ENCODE measurements around the gene MAPK8IP2. TPM values are rescaled to one million over a fixed set of nuclear protein-coding genes. Genes with fewer than 3 reads are reported as not detected.
A peak's percentile ranks its signal among the peaks of the same experiment; 100 is the strongest.

The MAPK8IP2 gene
- total and polyA plus RNA-seq, 2 of the 4 experiments (the other 2 are of a cell fraction), result under 0.01 to 0.14 TPM

DNA sequence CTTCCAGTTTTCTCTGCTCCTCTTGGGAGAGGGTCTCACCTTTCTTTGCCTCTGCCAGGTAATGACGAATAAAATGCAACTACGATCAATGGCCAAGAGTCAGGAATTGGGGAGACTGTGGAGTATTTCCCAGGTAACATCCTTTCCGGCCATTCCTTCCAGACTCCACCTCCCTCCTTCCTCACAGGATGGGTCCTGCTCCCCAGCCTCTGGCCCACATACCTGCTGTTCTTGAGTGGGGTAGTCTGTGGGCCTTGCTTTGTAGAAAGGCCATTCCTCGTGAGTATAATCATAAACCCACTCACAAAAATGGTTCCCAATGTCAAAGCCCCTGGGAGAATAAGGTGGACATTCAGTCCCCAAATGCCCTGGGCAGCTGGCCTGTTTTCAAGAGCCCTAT is 20.8 kb upstream of the MAPK8IP2 start:
- TF ChIP-seq RAD21 (IDR thresholded peaks at IDR 0.05; ENCODE audit: low read length) (no peak), MXI1 (IDR thresholded peaks at IDR 0.05; ENCODE audit: borderline replicate concordance, low read depth, low read length) (no peak)
- peaks cover 17% of the 10 kb centered on the region for H3K4me1 ChIP-seq (ENCODE audit: control insufficient read depth, insufficient read depth, low read length)
- H3K56ac ChIP-seq (ENCODE audit: extremely low read depth, insufficient read depth, low read length), result no peak overlapping the region
- H4K91ac ChIP-seq (ENCODE audit: insufficient read depth, low read depth, low read length), result no peak overlapping the region
- ATAC-seq (ENCODE audit: low read depth) (no peak), DNase-seq (no peak)
- dilution Hi-C loops (cut with HindIII; ENCODE audit: low sequenced_read_pairs, unreplicated experiment) (no loop called here), in situ Hi-C loops (cut with MboI; ENCODE audit: low sequenced_read_pairs) (loop anchor here (5.0 kb wide), 1 partner anchor 52 kb away; the partner anchor contains the start of gene SCO2), intact Hi-C loops (cut with micrococcal nuclease) (loop anchor here (5.0 kb wide), 2 partner anchors 43 to 52 kb away; partner anchors contain the start of gene SCO2)
- H3K79me1 ChIP-seq (ENCODE audit: low read depth in 1 of 2, low read length in 2 of 2), result peaks cover 18 to 39% of the 10 kb centered on the region in 2 experiments
- no peak overlapping the region for H3K4me2 ChIP-seq (ENCODE audit: low read depth, low read length)
- H3K4me3 ChIP-seq (ENCODE audit: insufficient read depth, low read depth, low read length), result no peak overlapping the region
- no peak overlapping the region for H3K14ac ChIP-seq (replicated peaks; ENCODE audit: low read depth, low read length)
- ChIA-PET CTCF (no interaction called here), POLR2A (ENCODE audit: unreplicated experiment) (no interaction called here)
- H3K27ac ChIP-seq (ENCODE audit: insufficient read depth, low read length), result no peak overlapping the region
- no peaks in the 10 kb centered on the region; the same call in 1 of the 2 replicates for H4K20me1 ChIP-seq (ENCODE audit: insufficient read depth, low read length)
- no peaks in the 10 kb centered on the region for H3K9me3 ChIP-seq (ENCODE audit: control insufficient read depth, insufficient read depth, low read length)
- no peak overlapping the region for H2AFZ ChIP-seq (replicated peaks; ENCODE audit: low read length, poor library complexity)
- no peak overlapping the region for H4K5ac ChIP-seq (ENCODE audit: low read depth, low read length)
- peaks cover 28% of the 10 kb centered on the region for H3K9me1 ChIP-seq (ENCODE audit: insufficient read depth, low read length)
- WGBS, 2 experiments (ENCODE audit: extremely low coverage in 2 of 2, insufficient read length in 1 of 2), result no CpG with 5 or more reads among the region's 4 CpGs
- no peak overlapping the region for H3K23ac ChIP-seq (ENCODE audit: low read depth, low read length)
- H4K8ac ChIP-seq (ENCODE audit: low read depth in 2 of 2, low read length in 2 of 2), result no peak overlapping the region
- no peak overlapping the region for H2AK9ac ChIP-seq (replicated peaks; ENCODE audit: low read depth, low read length, poor library complexity)
- BruUV-seq (replicated peaks), result no TSS peak
- H2BK5ac ChIP-seq (ENCODE audit: low read depth, low read length, poor library complexity, severe bottlenecking), result no peak overlapping the region
- H2AK5ac ChIP-seq (ENCODE audit: low read depth, low read length), result 0 out of 2 replicates have a peak overlapping the region, but pooled peaks have one; percentile 24
- no peak overlapping the region for H3K18ac ChIP-seq (ENCODE audit: low read depth, low read length)
- H3K9ac ChIP-seq (ENCODE audit: low read depth, low read length), result no peak overlapping the region
- no peak overlapping the region for H2BK20ac ChIP-seq (ENCODE audit: low read depth, low read length)
- peaks cover 4% of the 10 kb centered on the region; the same call in 1 of the 2 replicates for H3K36me3 ChIP-seq (ENCODE audit: control insufficient read depth, insufficient read depth, low read length)
- H2BK120ac ChIP-seq (ENCODE audit: low read depth, low read length), result no peak overlapping the region
- H3K27me3 ChIP-seq (ENCODE audit: control insufficient read depth, insufficient read depth, low read length), result no peaks in the 10 kb centered on the region
- no peak overlapping the region for H2BK15ac ChIP-seq (ENCODE audit: low read depth, low read length)
- H3K4ac ChIP-seq (ENCODE audit: low read depth, low read length), result no peak overlapping the region
